ENCODE data around the gene ESCO1. TPM values are rescaled to one million over a fixed set of nuclear protein-coding genes. Genes with fewer than 3 reads are reported as not detected.
"Not testable (repeated sequence)": the region's sequence is repeated elsewhere in the genome, so short reads cannot be mapped to it uniquely, and the experiment has no call there.

Gene ESCO1
- total RNA-seq, 4 donors from 2014 or later = 13.3 to 35.7 (median 22.9) TPM

- TF ChIP-seq POLR2A (IDR thresholded peaks at IDR 0.05) (no peak), CTCF (IDR thresholded peaks at IDR 0.05) (no peak)
- intact Hi-C loops (cut with DNase I; ENCODE audit: low total_unique reads) = no loop called here
- no peaks in the 10 kb centered on the region for H3K36me3 ChIP-seq
These were observed 31.9 kb upstream of the ESCO1 start for GRCh38 chr18:21632393-21632792.

DNA sequence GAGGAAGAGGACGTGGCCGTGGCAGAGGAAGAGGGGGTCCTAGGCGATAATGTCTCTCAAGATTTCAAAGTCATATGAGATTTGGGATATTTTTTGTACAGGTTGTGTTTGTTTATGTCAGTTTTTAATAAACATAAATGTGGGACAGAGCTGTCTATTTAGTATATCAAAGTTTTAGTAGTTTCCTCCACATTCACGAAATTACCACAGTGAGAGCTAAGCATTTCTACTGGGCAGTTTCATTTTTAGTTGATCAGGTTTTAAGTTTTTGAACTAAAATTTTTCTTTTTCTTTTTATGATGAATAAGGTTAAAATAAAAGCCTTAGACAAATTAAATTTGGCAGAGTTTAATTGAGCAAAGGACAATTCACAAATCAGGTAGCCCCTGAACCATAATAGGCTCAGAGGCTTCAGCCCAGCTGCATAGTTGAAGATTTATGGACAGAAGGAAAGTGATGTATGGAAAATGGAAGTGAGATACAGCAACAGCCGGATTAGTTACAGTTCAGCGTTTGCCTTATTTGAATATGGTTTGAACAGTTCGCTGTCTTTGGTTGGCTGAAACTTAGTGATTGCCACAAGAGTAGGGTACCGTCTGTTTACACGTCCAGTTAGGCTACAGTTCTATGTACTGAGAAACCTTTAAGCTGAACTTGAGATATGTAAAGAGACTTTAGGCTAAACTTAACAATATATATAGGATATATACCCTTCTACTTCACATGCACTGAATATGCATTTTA, 28.8 kb upstream of the ESCO1 start:
- intact Hi-C loops (cut with DNase I; ENCODE audit: low total_unique reads) = no loop called here
- Histone ChIP-seq H3K27me3 (no peaks in the 10 kb centered on the region), H3K9me3 (no peaks in the 10 kb centered on the region), H3K27ac (no peak overlapping the region), H3K36me3 (no peaks in the 10 kb centered on the region), H3K4me1 (no peaks in the 10 kb centered on the region), H3K4me3 (no peak overlapping the region)
- no peak for DNase-seq
- no peak for TF ChIP-seq CTCF (IDR thresholded peaks at IDR 0.05)

More at GRCh38 chr18:21632393-21632792, 31.9 kb upstream of the ESCO1 start:
- H3K27me3 ChIP-seq = no peaks in the 10 kb centered on the region
- H3K4me3 ChIP-seq = no peak overlapping the region
- DNase-seq = no peak
- no peaks in the 10 kb centered on the region for H3K4me1 ChIP-seq
- H3K9me3 ChIP-seq = no peaks in the 10 kb centered on the region
- no peak overlapping the region for H3K27ac ChIP-seq

- H3K4me1 ChIP-seq; H3K9me3 ChIP-seq; H3K36me3 ChIP-seq; DNase-seq; H3K27ac ChIP-seq; H3K4me3 ChIP-seq; H3K27me3 ChIP-seq; intact Hi-C loops (cut with DNase I; ENCODE audit: low total_unique reads): not testable (repeated sequence)
These were observed 21.1 kb upstream of the ESCO1 start for GRCh38 chr18:21621640-21622039.

DNA sequence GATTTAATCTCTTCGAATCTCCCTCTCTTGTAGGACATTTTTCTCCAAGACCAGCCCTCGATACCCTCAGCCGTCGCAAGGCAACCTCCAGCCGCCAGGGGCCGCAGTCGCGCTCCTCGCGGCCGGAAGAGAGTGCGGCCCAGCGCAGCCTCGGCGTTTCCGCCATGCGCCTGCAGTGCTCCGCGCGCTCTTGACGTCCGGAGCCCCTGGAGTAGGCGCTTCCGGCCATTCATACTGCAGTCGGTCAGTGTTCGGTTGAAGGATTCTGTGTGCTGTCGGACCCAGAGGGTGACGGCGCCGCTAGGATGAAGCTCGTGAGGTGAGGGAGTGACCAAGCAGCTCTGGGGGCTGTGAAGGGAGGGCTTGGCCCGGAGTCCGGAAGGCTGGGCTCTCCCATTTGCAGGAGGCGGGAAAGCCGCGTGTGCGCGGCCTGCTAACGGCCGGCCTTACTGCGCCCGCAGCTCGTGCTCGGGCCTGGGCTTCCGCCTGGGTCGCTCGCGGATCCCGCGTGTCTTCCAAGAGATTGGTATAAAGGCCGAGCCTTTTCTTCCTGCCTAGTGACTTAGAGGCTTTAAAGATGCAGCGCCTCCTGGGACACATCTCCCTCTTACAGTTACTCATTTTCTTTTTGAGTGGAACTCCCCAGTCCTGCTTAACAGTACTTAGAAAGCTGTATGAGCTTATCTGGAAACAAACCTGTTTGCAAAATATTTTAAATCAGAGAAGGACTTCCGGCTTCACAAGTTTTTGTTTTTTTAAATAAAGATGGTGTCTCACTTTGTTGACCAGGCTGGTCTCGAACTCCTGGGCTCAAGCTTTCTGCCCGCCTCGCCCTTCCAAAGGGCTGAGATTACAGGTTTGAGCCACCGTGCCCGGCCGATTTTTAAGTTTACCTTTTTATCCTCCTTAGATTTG, 11.9 kb upstream of the ESCO1 start, which contains the start of gene SNRPD1:
Gene SNRPD1, plus strand, starts transcription at position 190 of the 915 bp plus-strand sequence. Its CDS starts 116 bp downstream, at position 306.
- Histone ChIP-seq H3K27me3 (no peaks in the 10 kb centered on the region), H3K36me3 (no peaks in the 10 kb centered on the region), H3K27ac (peak within 1 kb of the TSS; percentile 77 to 79), H3K4me1 (peaks cover 0 to 10% of the 10 kb centered on the region in 2 donors), H3K9me3 (no peaks in the 10 kb centered on the region), H3K4me3 (peak within 1 kb of the TSS; percentile 56 to 64)
- TF ChIP-seq POLR2A (IDR thresholded peaks at IDR 0.05) (peak; percentile 19 to 33), CTCF (IDR thresholded peaks at IDR 0.05) (peak; percentile 94 to 98 (median 96))
- peak; percentile 74 to 92 for DNase-seq
- intact Hi-C loops (cut with DNase I; ENCODE audit: low total_unique reads) = no loop called here

- H3K9me3 ChIP-seq; H3K4me1 ChIP-seq; H3K27me3 ChIP-seq; H3K36me3 ChIP-seq; intact Hi-C loops (cut with DNase I; ENCODE audit: low total_unique reads); DNase-seq: not testable (repeated sequence)
- Histone ChIP-seq H3K4me3 (peak overlapping the region; percentile 56 to 64), H3K27ac (peak overlapping the region; percentile 77 to 79)
These were observed 11.1 kb upstream of the ESCO1 start for GRCh38 chr18:21611401-21612124.

All from uterus (tissue), 4 donors.